Measurements from ENCODE around the gene CACUL1. TPM values are rescaled to one million over a fixed set of nuclear protein-coding genes. Genes with fewer than 3 reads are reported as not detected.
A peak's percentile ranks its signal among the peaks of the same experiment; 100 is the strongest.

CACUL1 gene
- total and polyA plus RNA-seq, 2 of the 13 experiments (the other 11 are each of a cell fraction or from before 2014, with no cell fraction given), result 14.2 to 31.0 TPM

GRCh38 chr10:118754556-118755423, at the start of gene CACUL1 (continued):
- TF ChIP-seq ZNF768 (CRISPR knock-in tag; IDR thresholded peaks at IDR 0.05) (no peak), ZNF567 (CRISPR knock-in tag; IDR thresholded peaks at IDR 0.05; ENCODE audit: borderline replicate concordance) (no peak), SUZ12 (IDR thresholded peaks at IDR 0.05; ENCODE audit: low read depth, low read length) (no peak), ZNF354B (CRISPR knock-in tag; IDR thresholded peaks at IDR 0.05) (no peak), ATF3 (CRISPR knock-in tag; IDR thresholded peaks at IDR 0.05) (peak; percentile 13; the same call in 1 of the 2 replicates), IRF2 (CRISPR knock-in tag; IDR thresholded peaks at IDR 0.05) (peak; percentile 84; the same call in 1 of the 2 replicates), ZNF432 (CRISPR knock-in tag; IDR thresholded peaks at IDR 0.05; ENCODE audit: borderline replicate concordance) (no peak), ZNF879 (CRISPR knock-in tag; IDR thresholded peaks at IDR 0.05) (peak; percentile 91), CREB1 (IDR thresholded peaks at IDR 0.05) (peak; percentile 86), CREB1 (CRISPR knock-in tag; IDR thresholded peaks at IDR 0.05) (0 out of 2 replicates have a peak, but pooled peaks have one; percentile 16), ESRRA (CRISPR knock-in tag; IDR thresholded peaks at IDR 0.05; ENCODE audit: low read depth) (no peak), AGO2 (optimal IDR thresholded peaks at IDR 0.05; ENCODE audit: low read depth, low read length) (peak; percentile 57), ZNF530 (CRISPR knock-in tag; IDR thresholded peaks at IDR 0.05; ENCODE audit: low read depth) (no peak), ZNF7 (CRISPR knock-in tag; IDR thresholded peaks at IDR 0.05) (no peak), ZNF276 (CRISPR knock-in tag; IDR thresholded peaks at IDR 0.05; ENCODE audit: low read depth) (no peak), ZNF513 (CRISPR knock-in tag; conservative IDR thresholded peaks at IDR 0.05) (no peak), GABPA (IDR thresholded peaks at IDR 0.05; ENCODE audit: low read depth, low read length) (no peak), GABPA (CRISPR knock-in tag; IDR thresholded peaks at IDR 0.05; ENCODE audit: low read depth) (no peak), BCLAF1 (IDR thresholded peaks at IDR 0.05) (no peak), GMEB2 (CRISPR knock-in tag; IDR thresholded peaks at IDR 0.05; ENCODE audit: low read depth) (no peak), ATF4 (CRISPR knock-in tag; IDR thresholded peaks at IDR 0.05) (no peak)

Measured in HepG2 (cell line).